Measurements from ENCODE around the gene PCDHGA8. TPM values are rescaled to one million over a fixed set of nuclear protein-coding genes. Genes with fewer than 3 reads are reported as not detected.

Gene PCDHGA8
- total and polyA plus RNA-seq, 2 of the 13 experiments (the other 11 are each of a cell fraction or from before 2014, with no cell fraction given), result 0.05 to 0.29 TPM

- CTCF ChIA-PET (ENCODE audit: low intra/inter-chr PET ratio, low total read pairs), result interaction anchor here (0.6 kb wide), 1 partner anchor 8 kb away, joined by 4 read pairs; the partner anchor contains the start of gene PCDHGA12
- H3K4me2 ChIP-seq (ENCODE audit: low read depth, low read length), result no peak overlapping the region
- intact Hi-C loops (cut with micrococcal nuclease; ENCODE audit: unreplicated experiment) (no loop called here), in situ Hi-C loops (cut with HindIII; ENCODE audit: extremely low pct_ligation_motif_present, low pct_unique_long_range_greater_than_20kb) (no loop called here)
- no peaks in the 10 kb centered on the region for H4K20me1 ChIP-seq (ENCODE audit: insufficient read depth, low read length)
- DNase-seq (ENCODE audit: low spot score) (no peak), ATAC-seq (no peak), FAIRE-seq (no peak)
- H3K27me3 ChIP-seq (ENCODE audit: control insufficient read depth in 1 of 2, insufficient read depth in 2 of 2, low read length in 2 of 2), result no peaks in the 10 kb centered on the region
- no peaks in the 10 kb centered on the region for H3K36me3 ChIP-seq (replicated peaks in 1 of 2; ENCODE audit: control insufficient read depth in 1 of 2, insufficient read depth in 2 of 2, low read length in 2 of 2)
- no peak overlapping the region for H3K27ac ChIP-seq (ENCODE audit: extremely low read length, insufficient read depth, low read length)
- no TSS peak for BruUV-seq (replicated peaks)
- no peaks in the 10 kb centered on the region for H3K79me2 ChIP-seq (ENCODE audit: insufficient read depth, low read length)
- no peak overlapping the region for H3K4me3 ChIP-seq (replicated peaks in 1 of 3; ENCODE audit: insufficient read depth in 1 of 3, low read depth in 2 of 3, low read length in 3 of 3)
- H3K9me3 ChIP-seq (ENCODE audit: low read length), result peaks cover 30% of the 10 kb centered on the region
- no peak overlapping the region for H2AFZ ChIP-seq (ENCODE audit: low read length)
- 69% methylated on average over 18 of the region's 42 CpGs for WGBS (ENCODE audit: low lambda C conversion rate)
- H3K4me1 ChIP-seq (ENCODE audit: insufficient read depth, low read length), result no peaks in the 10 kb centered on the region
- no peak overlapping the region for H3K9ac ChIP-seq (ENCODE audit: insufficient read depth, low read depth, low read length)
- POLR2A ChIA-PET, result no interaction called here
- no peak for TF ChIP-seq RERE (CRISPR knock-in tag; IDR thresholded peaks at IDR 0.05; ENCODE audit: low read depth)
- TF ChIP-seq MTF2 (CRISPR knock-in tag; IDR thresholded peaks at IDR 0.05; ENCODE audit: borderline replicate concordance), result no peak
- no peak for TF ChIP-seq HCFC1 (IDR thresholded peaks at IDR 0.05; ENCODE audit: low read depth, low read length)
- no peak for TF ChIP-seq ZNF557 (CRISPR knock-in tag; IDR thresholded peaks at IDR 0.05)
- no peak for TF ChIP-seq RCOR2 (CRISPR knock-in tag; IDR thresholded peaks at IDR 0.05)
- no peak for TF ChIP-seq USF2 (IDR thresholded peaks at IDR 0.05; ENCODE audit: low read depth, low read length)
- TF ChIP-seq USF2 (CRISPR knock-in tag; IDR thresholded peaks at IDR 0.05; ENCODE audit: borderline replicate concordance), result no peak
- TF ChIP-seq BRD4 (CRISPR knock-in tag; IDR thresholded peaks at IDR 0.05), result no peak
- no peak for TF ChIP-seq SSRP1 (CRISPR knock-in tag; IDR thresholded peaks at IDR 0.05)
- no peak for TF ChIP-seq RFXANK (CRISPR knock-in tag; IDR thresholded peaks at IDR 0.05)
- TF ChIP-seq ZNF615 (CRISPR knock-in tag; IDR thresholded peaks at IDR 0.05; ENCODE audit: borderline replicate concordance), result no peak
- no peak for TF ChIP-seq STAT6 (CRISPR knock-in tag; IDR thresholded peaks at IDR 0.05; ENCODE audit: borderline replicate concordance)
- no peak for TF ChIP-seq RBM22 (optimal IDR thresholded peaks at IDR 0.05; ENCODE audit: low read length)
- TF ChIP-seq ZNF280B (CRISPR knock-in tag; IDR thresholded peaks at IDR 0.05; ENCODE audit: borderline replicate concordance), result no peak
Measured at GRCh38 chr5:141422742-141423291, 30.4 kb downstream of the PCDHGA8 start.

Measured in HepG2 (cell line).